Endothelial cell of umbilical vein (primary cell): ENCODE measurements around the gene GPRC5D. TPM values are rescaled to one million over a fixed set of nuclear protein-coding genes. Genes with fewer than 3 reads are reported as not detected.

ENCODE experiments used
- BruUV-seq: library from RNA; stranded (reverse); fragments of 400-500 nt; replicated peaks from 2 replicates; lab custom pipeline; 2021; lab: Mats Ljungman, UMichigan
- CTCF ChIA-PET: fragments of 300-600, 350-600 bp; sonication (Branson Sonifier 250); formaldehyde crosslinking; loops from one replicate; lab custom pipeline; 2021; ENCODE audit warnings: antibody characterized with exemption, inconsistent platforms; lab: Charles Lee
- POLR2A ChIA-PET: fragments of 300-600, 350-600 bp; sonication (Branson Sonifier 250); formaldehyde crosslinking; loops from one replicate; lab custom pipeline; 2021; ENCODE audit warnings: antibody characterized with exemption, inconsistent platforms; lab: Charles Lee
- DNase-seq: peaks from one replicate; pipeline ENCODE4 v3.0.0-alpha.2; 2011; ENCODE audit warnings: low read depth, low spot score
- FAIRE-seq: peaks from 2 replicates; lab custom pipeline; 2011; peaks lifted over from hg19 to GRCh38; lab: Jason Lieb, UNC
- H2AFZ ChIP-seq: 2 replicates; pipeline ENCODE4 v1.6.0; 2012; ENCODE audit warnings: low read depth, low read length, control low read depth, inconsistent platforms
- H3K27ac ChIP-seq: 2 replicates; pipeline ENCODE4 v1.5.1; 2011; ENCODE audit warnings: low read depth, mild to moderate bottlenecking, control low read depth, low read length, moderate library complexity; ENCODE audit not compliant: insufficient read depth
- H3K27me3 ChIP-seq, 2 experiments: 2 replicates each; pipeline versions ENCODE4 v1.6.0 to v1.6.1; 2011; ENCODE audit warnings: low read length in 2 of 2, mixed read lengths in 1 of 2; ENCODE audit not compliant: control insufficient read depth in 2 of 2, insufficient read depth in 2 of 2
- H3K36me3 ChIP-seq, 2 experiments: 2 replicates in 1 of 2; 3 replicates in 1 of 2; pipeline ENCODE4 v1.5.1; 2011; ENCODE audit warnings: low read length in 2 of 2, mild to moderate bottlenecking in 1 of 2, moderate library complexity in 1 of 2; ENCODE audit not compliant: control insufficient read depth in 2 of 2, insufficient read depth in 2 of 2; ENCODE audit errors: extremely low read depth in 1 of 2
- H3K4me1 ChIP-seq: 3 replicates; pipeline ENCODE4 v1.5.1; 2011; ENCODE audit warnings: mild to moderate bottlenecking, low read length; ENCODE audit not compliant: control insufficient read depth, insufficient read depth; ENCODE audit errors: extremely low read depth
- H3K4me2 ChIP-seq: 2 replicates; pipeline ENCODE4 v1.6.1; 2011; ENCODE audit warnings: low read length, control low read depth, mixed read lengths; ENCODE audit not compliant: insufficient read depth
- H3K4me3 ChIP-seq, 3 experiments: fragments of 200-600 bp in 1 of 3; sonication (generic), shearing (Covaris generic) in 1 of 3; replicated peaks in 1 of 3; 2 replicates each; pipeline ENCODE4 v1.5.1; 2011 to 2016; ENCODE audit warnings: control low read depth in 3 of 3, low read length in 3 of 3, mild to moderate bottlenecking in 2 of 3, inconsistent platforms in 1 of 3, low read depth in 1 of 3, moderate library complexity in 1 of 3; ENCODE audit not compliant: insufficient read depth in 1 of 3
- H3K79me2 ChIP-seq: 2 replicates; pipeline ENCODE4 v1.6.0; 2012; ENCODE audit warnings: low read length, inconsistent platforms; ENCODE audit not compliant: control insufficient read depth, insufficient read depth
- H3K9ac ChIP-seq: replicated peaks from 2 replicates; pipeline ENCODE3; 2011; ENCODE audit warnings: low read length, control low read depth; ENCODE audit not compliant: insufficient read depth; ENCODE audit errors: extremely low read depth
- H3K9me1 ChIP-seq: replicated peaks from 3 replicates; pipeline ENCODE4 v1.6.0; 2011; ENCODE audit warnings: mild to moderate bottlenecking, low read length; ENCODE audit not compliant: control insufficient read depth, insufficient read depth; ENCODE audit errors: extremely low read depth
- H3K9me3 ChIP-seq: replicated peaks from 2 replicates; pipeline ENCODE4 v1.5.1; 2012; ENCODE audit warnings: low read length, inconsistent platforms; ENCODE audit not compliant: control insufficient read depth, insufficient read depth
- H4K20me1 ChIP-seq: replicated peaks from 2 replicates; pipeline ENCODE3; 2011; ENCODE audit warnings: mild to moderate bottlenecking, low read length; ENCODE audit not compliant: control insufficient read depth, insufficient read depth; ENCODE audit errors: extremely low read depth
- EZH2 ChIP-seq: IDR thresholded peaks from 2 replicates; pipeline ENCODE4 v1.6.1; 2012; ENCODE audit warnings: borderline replicate concordance, low read depth, mild to moderate bottlenecking, moderate library complexity, low read length, inconsistent platforms; ENCODE audit not compliant: severe bottlenecking
- FOS ChIP-seq: IDR thresholded peaks from 2 replicates; pipeline ENCODE4 v1.6.1; 2011; ENCODE audit warnings: mild to moderate bottlenecking, low read length, moderate library complexity, borderline replicate concordance; ENCODE audit not compliant: insufficient read depth
- GATA2 ChIP-seq: IDR thresholded peaks from 2 replicates; pipeline ENCODE4 v1.7.0; 2011; ENCODE audit warnings: low read depth, mild to moderate bottlenecking, moderate library complexity, mixed read lengths, low read length; ENCODE audit not compliant: insufficient read length, insufficient read depth
- JUN ChIP-seq: IDR thresholded peaks from 2 replicates; pipeline ENCODE4 v1.6.1; 2011; ENCODE audit warnings: borderline replicate concordance, low read depth; ENCODE audit not compliant: insufficient read length, insufficient read depth
- MAX ChIP-seq: IDR thresholded peaks from 2 replicates; pipeline ENCODE4 v1.6.1; 2011; ENCODE audit not compliant: insufficient read depth, insufficient read length
- MYC ChIP-seq: IDR thresholded peaks from one replicate; pipeline ENCODE4 v1.6.1; 2011; ENCODE audit warnings: mild to moderate bottlenecking, low read depth, low read length
- POLR2A ChIP-seq: IDR thresholded peaks from 2 replicates; pipeline ENCODE4 v1.6.1; 2012; ENCODE audit warnings: low read depth, mild to moderate bottlenecking, control low read depth, low read length
- POLR2AphosphoS5 ChIP-seq: IDR thresholded peaks from 2 replicates; pipeline ENCODE4 v1.6.1; 2012; ENCODE audit warnings: low read depth, mild to moderate bottlenecking, control low read depth, low read length, moderate library complexity; ENCODE audit not compliant: insufficient read depth
- dilution Hi-C: fragments of 300-500 bp; cut with MboI; formaldehyde crosslinking; loops from one replicate; pipeline ENCODE4 v1.15.0; 2019; ENCODE audit warnings: low sequenced_read_pairs; ENCODE audit not compliant: extremely low pct_ligation_motif_present
- intact Hi-C: fragments of 100-400 bp; cut with micrococcal nuclease; formaldehyde crosslinking; loops from one replicate; pipeline ENCODE4 v1.10.0; 2022
- polyA plus RNA-seq, 4 experiments: library from polyadenylated mRNA; depleted of rRNA in 3 of 4; stranded (reverse) in 3 of 4; unstranded in 1 of 4; fragments of >200 nt; gene quantifications; 2 replicates each; pipeline versions ENCODE4 v1.2.1 to v1.2.3, GENCODE V29; 2011 to 2012; ENCODE audit warnings: missing spikeins in 1 of 4
- total RNA-seq: library from RNA; stranded (reverse); gene quantifications from 2 replicates; pipeline ENCODE4 v1.2.3, GENCODE V29; 2021
- TF ChIP-seq, protein P1 (sequence below), 2 donors: IDR thresholded peaks; 1 replicate in 1 of 2; 2 replicates in 1 of 2; pipeline ENCODE4 v1.5.1; 2011; ENCODE audit warnings: low read length in 2 of 2, mild to moderate bottlenecking in 2 of 2, moderate library complexity in 2 of 2, control low read depth in 1 of 2, inconsistent platforms in 1 of 2, low read depth in 1 of 2; ENCODE audit not compliant: insufficient read depth in 1 of 2; ENCODE audit errors: extremely low read depth in 1 of 2

Gene GPRC5D
- total and polyA plus RNA-seq, 2 donors (not counting 3 experiments of a cell fraction or from before 2014, with no cell fraction given), result not detected

DNA sequence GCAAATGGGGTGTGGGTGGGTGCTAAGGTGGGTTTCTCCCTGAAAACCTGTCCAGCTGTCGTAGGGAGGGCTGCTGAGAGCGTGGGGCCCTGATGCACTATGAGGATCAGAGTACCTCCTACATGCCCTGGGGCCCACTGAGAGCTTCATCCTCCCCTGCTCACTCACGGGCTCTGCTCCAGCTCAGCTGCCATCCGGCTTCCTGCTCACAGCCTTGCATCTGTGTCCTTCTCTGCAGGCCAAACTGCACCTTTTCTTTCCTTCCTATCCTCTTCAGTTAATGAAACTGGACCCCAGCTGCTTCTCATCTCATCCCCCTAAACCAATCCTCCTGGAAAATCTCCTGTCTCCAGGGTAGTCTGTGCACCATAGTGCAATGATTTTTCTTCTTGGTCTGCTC lies 22.2 kb upstream of the GPRC5D start:
- TF ChIP-seq FOS, result no peak
- no peak for TF ChIP-seq GATA2
- TF ChIP-seq MYC, result no peak
- TF ChIP-seq, protein P1, sequence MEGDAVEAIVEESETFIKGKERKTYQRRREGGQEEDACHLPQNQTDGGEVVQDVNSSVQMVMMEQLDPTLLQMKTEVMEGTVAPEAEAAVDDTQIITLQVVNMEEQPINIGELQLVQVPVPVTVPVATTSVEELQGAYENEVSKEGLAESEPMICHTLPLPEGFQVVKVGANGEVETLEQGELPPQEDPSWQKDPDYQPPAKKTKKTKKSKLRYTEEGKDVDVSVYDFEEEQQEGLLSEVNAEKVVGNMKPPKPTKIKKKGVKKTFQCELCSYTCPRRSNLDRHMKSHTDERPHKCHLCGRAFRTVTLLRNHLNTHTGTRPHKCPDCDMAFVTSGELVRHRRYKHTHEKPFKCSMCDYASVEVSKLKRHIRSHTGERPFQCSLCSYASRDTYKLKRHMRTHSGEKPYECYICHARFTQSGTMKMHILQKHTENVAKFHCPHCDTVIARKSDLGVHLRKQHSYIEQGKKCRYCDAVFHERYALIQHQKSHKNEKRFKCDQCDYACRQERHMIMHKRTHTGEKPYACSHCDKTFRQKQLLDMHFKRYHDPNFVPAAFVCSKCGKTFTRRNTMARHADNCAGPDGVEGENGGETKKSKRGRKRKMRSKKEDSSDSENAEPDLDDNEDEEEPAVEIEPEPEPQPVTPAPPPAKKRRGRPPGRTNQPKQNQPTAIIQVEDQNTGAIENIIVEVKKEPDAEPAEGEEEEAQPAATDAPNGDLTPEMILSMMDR (IDR thresholded peaks at IDR 0.05; ENCODE audit: extremely low read depth in 1 of 2, insufficient read depth in 1 of 2, low read depth in 1 of 2, low read length in 2 of 2), result no peak
- no peak for TF ChIP-seq JUN
- no peak for TF ChIP-seq POLR2AphosphoS5
- TF ChIP-seq POLR2A, result no peak
- no peak for TF ChIP-seq EZH2
- TF ChIP-seq MAX, result no peak
- no TSS peak for BruUV-seq
- no peak overlapping the region for H2AFZ ChIP-seq
- no peak overlapping the region for H3K4me2 ChIP-seq
- DNase-seq (no peak), FAIRE-seq (no peak)
- ChIA-PET POLR2A (no interaction called here), CTCF (interaction anchor here (0.9 to 3.6 kb wide), 9 partner anchors 9 to 238 kb away, joined by 3 to 39 read pairs (median 3); no protein-coding TSS in a partner anchor)
- no peaks in the 10 kb centered on the region for H3K9me1 ChIP-seq
- no peak overlapping the region for H3K27ac ChIP-seq
- H4K20me1 ChIP-seq, result no peaks in the 10 kb centered on the region
- intact Hi-C loops (no loop called here), dilution Hi-C loops (no loop called here)
- H3K9ac ChIP-seq, result no peak overlapping the region
- H3K36me3 ChIP-seq, result peaks cover 0 to 4% of the 10 kb centered on the region in 2 experiments
- no peaks in the 10 kb centered on the region for H3K27me3 ChIP-seq
- H3K4me3 ChIP-seq, result no peak overlapping the region
- H3K79me2 ChIP-seq, result no peaks in the 10 kb centered on the region
- H3K4me1 ChIP-seq, result peaks cover 24% of the 10 kb centered on the region
- no peaks in the 10 kb centered on the region for H3K9me3 ChIP-seq
